ENCODE data around the gene SETBP1. TPM values are rescaled to one million over a fixed set of nuclear protein-coding genes. Genes with fewer than 3 reads are reported as not detected.

The SETBP1 gene
- total RNA-seq, 3 donors from 2014 or later, result 15.0 to 97.2 (median 17.8) TPM

DNA sequence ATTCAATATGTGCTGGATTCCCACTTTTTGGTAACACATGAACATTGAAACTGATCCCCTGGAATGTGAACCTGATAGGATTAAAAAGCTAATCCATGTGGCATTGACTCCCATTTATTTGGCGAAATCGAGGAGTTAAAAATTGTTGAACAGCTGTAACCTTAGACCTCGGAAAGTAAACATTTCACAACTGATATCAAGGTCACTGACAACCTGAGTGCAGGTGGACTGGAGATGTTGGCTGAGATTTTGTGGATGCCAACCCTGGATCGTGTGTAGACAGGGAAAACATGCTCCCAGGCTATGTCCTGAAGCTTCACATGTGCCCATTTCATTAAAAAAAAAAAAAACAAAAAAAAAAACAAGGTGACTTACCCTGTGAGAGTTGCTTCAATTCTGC lies 204.8 kb downstream of the SETBP1 start:
- TF ChIP-seq, protein P1, sequence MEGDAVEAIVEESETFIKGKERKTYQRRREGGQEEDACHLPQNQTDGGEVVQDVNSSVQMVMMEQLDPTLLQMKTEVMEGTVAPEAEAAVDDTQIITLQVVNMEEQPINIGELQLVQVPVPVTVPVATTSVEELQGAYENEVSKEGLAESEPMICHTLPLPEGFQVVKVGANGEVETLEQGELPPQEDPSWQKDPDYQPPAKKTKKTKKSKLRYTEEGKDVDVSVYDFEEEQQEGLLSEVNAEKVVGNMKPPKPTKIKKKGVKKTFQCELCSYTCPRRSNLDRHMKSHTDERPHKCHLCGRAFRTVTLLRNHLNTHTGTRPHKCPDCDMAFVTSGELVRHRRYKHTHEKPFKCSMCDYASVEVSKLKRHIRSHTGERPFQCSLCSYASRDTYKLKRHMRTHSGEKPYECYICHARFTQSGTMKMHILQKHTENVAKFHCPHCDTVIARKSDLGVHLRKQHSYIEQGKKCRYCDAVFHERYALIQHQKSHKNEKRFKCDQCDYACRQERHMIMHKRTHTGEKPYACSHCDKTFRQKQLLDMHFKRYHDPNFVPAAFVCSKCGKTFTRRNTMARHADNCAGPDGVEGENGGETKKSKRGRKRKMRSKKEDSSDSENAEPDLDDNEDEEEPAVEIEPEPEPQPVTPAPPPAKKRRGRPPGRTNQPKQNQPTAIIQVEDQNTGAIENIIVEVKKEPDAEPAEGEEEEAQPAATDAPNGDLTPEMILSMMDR (IDR thresholded peaks at IDR 0.05), result no peak
- no peaks in the 10 kb centered on the region for H3K9me3 ChIP-seq
- ATAC-seq (no peak), DNase-seq (no peak)
- peaks cover 2% of the 10 kb centered on the region for H3K4me1 ChIP-seq (ENCODE audit: low read depth)
- no peak overlapping the region for H3K4me3 ChIP-seq
- intact Hi-C loops (cut with DNase I, micrococcal nuclease), result no loop called here
- no peaks in the 10 kb centered on the region for H3K36me3 ChIP-seq (ENCODE audit: low read depth)

DNA sequence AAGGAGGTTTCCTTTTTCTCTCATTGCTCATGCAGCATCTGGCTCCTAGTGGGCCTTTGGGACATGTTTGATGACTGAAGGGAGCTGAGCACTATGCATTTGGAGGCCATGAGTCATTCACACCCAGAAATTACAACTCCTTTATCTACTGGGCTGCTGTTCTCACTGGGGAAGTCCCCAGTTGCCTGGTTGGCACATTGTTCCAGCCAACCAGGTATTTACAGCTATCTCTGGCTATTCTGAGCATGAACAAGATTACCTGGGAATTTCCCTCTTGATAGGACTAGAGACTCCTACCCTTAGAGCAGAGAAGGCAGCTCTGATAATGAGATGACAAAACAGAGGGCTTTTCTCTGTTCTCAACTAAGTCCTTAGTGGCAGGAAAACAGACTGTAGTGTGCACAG lies 206.5 kb downstream of the SETBP1 start:
- no peak overlapping the region for H3K4me3 ChIP-seq
- peak; percentile 99 for ATAC-seq
- no peaks in the 10 kb centered on the region for H3K9me3 ChIP-seq
- H3K36me3 ChIP-seq (ENCODE audit: low read depth), result no peaks in the 10 kb centered on the region
- DNase-seq, result peak in 1 of 3 donors; percentile 52
- H3K4me1 ChIP-seq (ENCODE audit: low read depth), result peaks cover 2% of the 10 kb centered on the region
- TF ChIP-seq, protein P1 (IDR thresholded peaks at IDR 0.05), result no peak
- intact Hi-C loops (cut with DNase I, micrococcal nuclease), result no loop called here

DNA sequence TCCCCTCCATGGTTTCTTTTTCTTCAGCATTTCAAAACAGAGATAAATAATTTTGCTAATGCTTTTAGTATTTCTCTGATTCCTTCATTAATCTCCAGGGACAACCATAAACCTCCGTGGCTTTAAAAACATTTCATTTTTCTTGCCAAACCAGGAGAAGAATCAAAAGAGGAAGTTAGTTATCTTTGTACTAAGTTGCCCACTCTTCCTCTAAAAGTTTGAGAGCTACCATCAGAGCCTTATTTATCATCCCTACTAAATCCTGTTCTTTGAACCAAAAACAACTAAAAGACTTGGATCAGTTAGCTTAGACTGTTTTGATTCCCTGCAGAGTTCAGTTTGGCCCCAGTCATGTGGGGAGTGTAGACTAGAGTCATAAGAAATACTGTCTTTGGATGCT lies 208.4 kb downstream of the SETBP1 start:
- TF ChIP-seq, protein P1 (IDR thresholded peaks at IDR 0.05), result no peak
- H3K4me1 ChIP-seq (ENCODE audit: low read depth), result peaks cover 2% of the 10 kb centered on the region
- no peak overlapping the region for H3K4me3 ChIP-seq
- no peaks in the 10 kb centered on the region for H3K9me3 ChIP-seq
- no peak for DNase-seq
- intact Hi-C loops (cut with DNase I, micrococcal nuclease), result no loop called here
- no peaks in the 10 kb centered on the region for H3K36me3 ChIP-seq (ENCODE audit: low read depth)
- no peak for ATAC-seq

GRCh38 chr18:44893045-44893706 lies 212.5 kb downstream of the SETBP1 start:
- H3K36me3 ChIP-seq (ENCODE audit: low read depth), result no peaks in the 10 kb centered on the region
- H3K9me3 ChIP-seq, result no peaks in the 10 kb centered on the region
- H3K4me1 ChIP-seq (ENCODE audit: low read depth), result no peaks in the 10 kb centered on the region
- ATAC-seq (no peak), DNase-seq (no peak)
- TF ChIP-seq, protein P1 (IDR thresholded peaks at IDR 0.05), result no peak
- intact Hi-C loops (cut with DNase I, micrococcal nuclease), result loop anchor here in 1 of 2 donors (10.0 kb wide), 2 partner anchors 218 to 778 kb away; no protein-coding TSS in a partner anchor
- H3K4me3 ChIP-seq, result no peak overlapping the region

- TF ChIP-seq, protein P1 (IDR thresholded peaks at IDR 0.05), result no peak
- DNase-seq (no peak), ATAC-seq (no peak)
- intact Hi-C loops (cut with DNase I, micrococcal nuclease), result loop anchor here in 1 of 2 donors (10.0 kb wide), 2 partner anchors 219 to 779 kb away; no protein-coding TSS in a partner anchor
- Histone ChIP-seq H3K36me3 (ENCODE audit: low read depth) (no peaks in the 10 kb centered on the region), H3K4me3 (no peak overlapping the region), H3K9me3 (no peaks in the 10 kb centered on the region), H3K4me1 (ENCODE audit: low read depth) (no peaks in the 10 kb centered on the region)
These were observed 213.3 kb downstream of the SETBP1 start for GRCh38 chr18:44893966-44894365.

Measured in mucosa of descending colon (tissue), 3 donors.